ENCODE data around the gene SLC22A31.

Gene SLC22A31

GRCh38 chr16:89216315-89217137, 16.2 kb upstream of the SLC22A31 start:
- peak; percentile 52 for DNase-seq (ENCODE audit: low read depth)
- H3K4me3 ChIP-seq (ENCODE audit: low read depth, low read length), result peak overlapping the region; percentile 88
- TF ChIP-seq CTCF (IDR thresholded peaks at IDR 0.05; ENCODE audit: low read depth, low read length, missing control alignments), result peak; percentile 75

DNA sequence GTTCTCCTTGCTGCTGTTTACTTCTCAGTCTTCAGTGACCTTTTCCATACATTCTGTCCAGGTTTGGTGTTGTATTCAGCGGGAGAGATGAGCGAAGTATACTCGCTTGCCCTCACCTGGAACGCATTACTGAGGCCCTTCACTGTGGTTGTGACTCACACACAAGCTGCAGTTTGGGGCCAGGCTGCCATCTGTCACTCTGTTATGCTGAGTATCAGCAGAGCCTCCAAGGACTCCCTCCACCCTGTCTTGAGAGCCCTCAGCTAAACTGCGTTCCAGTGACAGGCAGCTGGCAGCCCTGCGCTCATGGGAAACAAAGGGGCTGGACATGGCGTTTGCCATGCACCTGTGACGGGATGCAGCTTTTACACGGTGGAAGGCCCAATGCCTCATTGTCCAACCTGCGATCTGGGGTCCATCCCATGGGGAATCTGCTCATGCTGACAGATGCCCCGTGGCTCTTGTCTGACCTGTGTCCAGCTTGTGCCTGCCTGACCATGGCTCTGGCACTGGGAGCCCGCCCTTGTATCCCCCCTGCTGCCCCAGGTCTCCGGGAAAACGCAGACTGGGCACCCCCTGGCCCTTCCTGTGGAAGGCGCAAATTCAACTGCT, 10.7 kb upstream of the SLC22A31 start:
- DNase-seq (ENCODE audit: low read depth), result no peak
- no peak overlapping the region for H3K4me3 ChIP-seq (ENCODE audit: low read depth, low read length)
- TF ChIP-seq CTCF (IDR thresholded peaks at IDR 0.05; ENCODE audit: low read depth, low read length, missing control alignments), result no peak

DNA sequence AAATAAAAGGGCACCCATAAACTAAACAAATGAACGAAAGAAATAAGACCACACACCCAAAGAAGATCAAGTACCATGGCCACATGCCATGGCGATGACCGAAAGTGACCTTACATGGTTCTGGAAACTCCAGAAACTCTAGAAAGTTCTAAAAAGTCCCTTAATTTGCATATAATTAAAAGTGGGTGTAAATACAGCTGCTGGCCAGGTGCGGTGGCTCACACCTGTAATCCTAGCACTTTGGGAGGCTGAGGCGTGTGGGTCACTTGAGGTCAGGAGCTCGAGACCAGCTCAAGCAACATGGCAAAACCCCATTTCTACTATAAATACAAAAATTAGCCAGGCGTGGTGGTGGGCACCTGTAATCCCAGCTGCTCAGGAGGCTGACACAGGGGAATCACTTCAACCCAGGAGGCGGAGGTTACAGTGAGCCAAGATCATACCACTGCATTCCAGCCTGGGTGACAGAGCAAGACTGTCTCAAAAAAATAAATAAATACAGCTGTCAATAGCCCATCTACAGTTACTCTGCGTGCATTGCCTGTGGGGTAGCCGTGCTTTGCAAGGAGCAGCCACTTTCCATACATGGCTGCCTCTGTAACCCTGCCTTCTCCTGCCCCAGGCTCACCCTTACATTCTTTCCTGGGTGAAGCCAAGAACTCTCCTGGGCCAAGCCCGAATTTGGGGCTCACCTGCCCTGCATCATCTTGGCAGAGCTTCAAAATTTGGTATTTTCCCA, 10.0 kb upstream of the SLC22A31 start:
- H3K4me3 ChIP-seq (ENCODE audit: low read depth, low read length), result no peak overlapping the region
- DNase-seq (ENCODE audit: low read depth), result no peak
- no peak for TF ChIP-seq CTCF (IDR thresholded peaks at IDR 0.05; ENCODE audit: low read depth, low read length, missing control alignments)

DNA sequence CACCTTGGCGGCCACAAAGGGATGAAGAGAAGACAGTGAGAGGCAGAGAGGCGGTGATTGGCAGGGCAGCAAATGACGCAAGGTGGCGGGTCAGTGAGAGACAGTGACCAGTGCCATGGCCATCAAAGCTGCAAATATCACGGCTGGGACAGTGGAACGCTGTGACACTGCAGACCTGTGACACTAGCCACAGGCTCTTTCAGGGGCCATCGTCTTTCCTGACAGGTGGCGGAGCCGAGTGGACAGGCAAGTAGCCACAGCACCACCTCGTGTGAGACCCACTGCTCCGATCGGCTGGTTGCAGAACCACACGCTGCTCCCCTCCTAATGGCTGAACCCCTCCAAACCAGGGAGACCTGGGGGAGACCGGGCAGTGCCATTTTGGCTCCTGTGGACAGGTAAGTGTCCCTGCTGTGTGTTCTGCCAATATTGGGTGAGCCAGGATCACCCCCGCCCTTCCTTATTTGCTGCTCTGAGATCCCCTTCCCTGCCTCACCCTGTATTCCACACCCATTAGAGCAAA, 9.2 kb upstream of the SLC22A31 start:
- no peak overlapping the region for H3K4me3 ChIP-seq (ENCODE audit: low read depth, low read length)
- no peak for DNase-seq (ENCODE audit: low read depth)
- no peak for TF ChIP-seq CTCF (IDR thresholded peaks at IDR 0.05; ENCODE audit: low read depth, low read length, missing control alignments)

DNA sequence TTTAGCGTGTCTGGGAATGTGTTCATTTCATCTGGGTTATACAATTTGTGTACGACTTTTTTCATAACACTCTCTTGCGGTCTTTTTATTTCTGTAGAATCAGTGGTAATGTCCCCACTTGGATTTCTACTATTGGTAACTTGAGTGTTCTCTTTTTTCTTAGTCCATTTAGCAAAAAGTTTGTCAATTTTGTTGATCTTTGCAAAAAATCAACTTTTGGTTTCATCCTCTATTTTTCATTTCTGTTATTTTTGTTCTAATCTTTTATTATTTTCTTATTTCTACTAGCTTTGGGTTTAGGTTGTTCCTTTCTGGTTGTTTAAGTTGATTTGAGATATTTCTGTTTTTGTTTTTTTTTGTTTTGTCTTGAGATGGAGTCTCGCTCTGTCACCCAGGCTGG, 7.7 kb upstream of the SLC22A31 start:
- DNase-seq (ENCODE audit: low read depth), result no peak
- H3K4me3 ChIP-seq (ENCODE audit: low read depth, low read length), result no peak overlapping the region
- TF ChIP-seq CTCF (IDR thresholded peaks at IDR 0.05; ENCODE audit: low read depth, low read length, missing control alignments), result no peak

GRCh38 chr16:89202422-89203215, 2.3 kb upstream of the SLC22A31 start:
- no peak for TF ChIP-seq CTCF (IDR thresholded peaks at IDR 0.05; ENCODE audit: low read depth, low read length, missing control alignments)
- DNase-seq (ENCODE audit: low read depth), result no peak
- H3K4me3 ChIP-seq (ENCODE audit: low read depth, low read length), result no peak overlapping the region

Data from GM12864 (cell line).